ENCODE measurements around the gene TEX22.

The TEX22 gene

GRCh38 chr14:105423488-105424195 lies 25.3 kb downstream of the TEX22 start:
- no peak for TF ChIP-seq CTCF (IDR thresholded peaks at IDR 0.05)

GRCh38 chr14:105424861-105425260 lies 26.5 kb downstream of the TEX22 start:
- TF ChIP-seq CTCF (IDR thresholded peaks at IDR 0.05), result no peak

GRCh38 chr14:105425823-105426247 lies 27.5 kb downstream of the TEX22 start:
- TF ChIP-seq CTCF (IDR thresholded peaks at IDR 0.05), result no peak

GRCh38 chr14:105426416-105427130 lies 28.2 kb downstream of the TEX22 start:
- no peak for TF ChIP-seq CTCF (IDR thresholded peaks at IDR 0.05)

GRCh38 chr14:105427412-105427811 lies 29.1 kb downstream of the TEX22 start:
- no peak for TF ChIP-seq CTCF (IDR thresholded peaks at IDR 0.05)

GRCh38 chr14:105427936-105428485 lies 29.7 kb downstream of the TEX22 start:
- no peak for TF ChIP-seq CTCF (IDR thresholded peaks at IDR 0.05)

GRCh38 chr14:105430042-105430441 lies 31.7 kb downstream of the TEX22 start:
- TF ChIP-seq CTCF (IDR thresholded peaks at IDR 0.05), result no peak
